Mammary epithelial cell (primary cell): ENCODE data around the gene F12.
A peak's percentile ranks its signal among the peaks of the same experiment; 100 is the strongest.

ENCODE experiments used
- EZH2 ChIP-seq: IDR thresholded peaks from 2 replicates; pipeline ENCODE4 v1.6.1; 2012; ENCODE audit warnings: low read length, inconsistent platforms, borderline replicate concordance
- TF ChIP-seq, protein P1 (sequence below), 2 donors: IDR thresholded peaks in 1 of 2; conservative IDR thresholded peaks in 1 of 2; 2 replicates each; pipeline ENCODE4 v1.5.1; 2011 to 2012; ENCODE audit warnings: inconsistent platforms in 2 of 2, low read length in 2 of 2, mild to moderate bottlenecking in 2 of 2, control low read depth in 1 of 2, low read depth in 1 of 2; ENCODE audit not compliant: insufficient read depth in 1 of 2; ENCODE audit errors: extremely low read depth in 1 of 2

DNA sequence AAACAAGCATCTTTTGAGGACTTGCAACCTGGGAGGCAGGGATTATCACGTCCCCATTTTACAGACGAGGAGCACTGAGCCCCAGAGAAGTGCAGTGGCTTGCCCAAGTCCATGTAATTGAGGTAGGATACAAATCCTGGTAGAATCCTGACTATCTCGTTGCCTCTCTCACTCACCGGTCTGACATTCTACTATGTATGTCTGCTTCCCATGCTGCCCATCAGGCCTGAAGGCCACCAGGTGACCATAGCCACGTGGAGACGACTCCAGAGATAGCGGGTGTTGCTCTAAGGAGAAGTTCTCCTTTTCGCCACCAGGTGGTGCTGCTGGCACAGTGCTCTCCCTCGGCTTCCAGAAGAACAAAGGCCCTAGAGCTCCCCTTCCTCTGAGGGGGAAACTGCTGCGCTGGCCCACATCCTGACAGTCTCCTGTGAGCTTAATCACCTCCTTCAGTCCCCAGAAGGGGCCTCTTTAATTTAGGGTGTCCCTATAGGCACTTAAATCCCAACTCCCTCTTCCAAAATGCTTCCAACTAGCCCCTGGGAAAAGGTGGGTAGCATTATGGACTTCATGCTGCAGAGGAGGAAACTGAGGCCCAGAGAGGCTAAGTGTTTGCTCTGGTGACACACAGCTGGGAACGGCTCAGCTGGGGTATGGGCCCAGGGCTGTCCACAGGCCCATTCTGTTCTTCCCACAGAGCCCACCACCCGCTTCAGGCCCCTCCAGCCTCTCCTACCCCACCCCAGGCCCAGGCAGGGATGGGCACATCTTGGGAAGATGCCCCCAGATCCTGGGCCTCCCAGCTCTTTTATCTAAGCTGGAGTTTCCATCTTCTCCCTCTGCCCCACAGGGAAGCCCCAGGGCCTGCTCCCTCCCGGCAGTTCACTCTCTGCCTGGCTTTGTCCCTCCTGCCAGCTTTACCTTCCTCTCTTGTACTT lies 18.7 kb downstream of the F12 start:
- TF ChIP-seq EZH2 = no peak
- TF ChIP-seq, protein P1, sequence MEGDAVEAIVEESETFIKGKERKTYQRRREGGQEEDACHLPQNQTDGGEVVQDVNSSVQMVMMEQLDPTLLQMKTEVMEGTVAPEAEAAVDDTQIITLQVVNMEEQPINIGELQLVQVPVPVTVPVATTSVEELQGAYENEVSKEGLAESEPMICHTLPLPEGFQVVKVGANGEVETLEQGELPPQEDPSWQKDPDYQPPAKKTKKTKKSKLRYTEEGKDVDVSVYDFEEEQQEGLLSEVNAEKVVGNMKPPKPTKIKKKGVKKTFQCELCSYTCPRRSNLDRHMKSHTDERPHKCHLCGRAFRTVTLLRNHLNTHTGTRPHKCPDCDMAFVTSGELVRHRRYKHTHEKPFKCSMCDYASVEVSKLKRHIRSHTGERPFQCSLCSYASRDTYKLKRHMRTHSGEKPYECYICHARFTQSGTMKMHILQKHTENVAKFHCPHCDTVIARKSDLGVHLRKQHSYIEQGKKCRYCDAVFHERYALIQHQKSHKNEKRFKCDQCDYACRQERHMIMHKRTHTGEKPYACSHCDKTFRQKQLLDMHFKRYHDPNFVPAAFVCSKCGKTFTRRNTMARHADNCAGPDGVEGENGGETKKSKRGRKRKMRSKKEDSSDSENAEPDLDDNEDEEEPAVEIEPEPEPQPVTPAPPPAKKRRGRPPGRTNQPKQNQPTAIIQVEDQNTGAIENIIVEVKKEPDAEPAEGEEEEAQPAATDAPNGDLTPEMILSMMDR (conservative IDR thresholded peaks at IDR 0.05 in 1 of 2, IDR thresholded peaks at IDR 0.05 in 1 of 2; ENCODE audit: extremely low read depth in 1 of 2, insufficient read depth in 1 of 2, low read depth in 1 of 2, low read length in 2 of 2) = peak; percentile 89 to 94
